Activated CD8-positive, alpha-beta memory T cell treated with anti-CD3 and anti-CD28 coated beads for 1 hour (primary cell): ENCODE results near the gene NAT8L.

Experiments
- DNase-seq, 2 donors: peaks; one replicate each; pipeline ENCODE4 v3.0.0-alpha.2; 2020; ENCODE audit warnings: low read depth in 1 of 2; ENCODE audit errors: extremely low read depth in 1 of 2

NAT8L gene

GRCh38 chr4:2089222-2089621 is 30.1 kb downstream of the NAT8L start:
- no peak for DNase-seq

GRCh38 chr4:2090642-2091041 is 31.5 kb downstream of the NAT8L start:
- DNase-seq: no peak

- DNase-seq: no peak
Measured at GRCh38 chr4:2091990-2092668, 33.0 kb downstream of the NAT8L start.

- DNase-seq: no peak
Measured at GRCh38 chr4:2092669-2093053, 33.5 kb downstream of the NAT8L start.

- DNase-seq: no peak
Measured at GRCh38 chr4:2093265-2093664, 34.1 kb downstream of the NAT8L start.

DNA sequence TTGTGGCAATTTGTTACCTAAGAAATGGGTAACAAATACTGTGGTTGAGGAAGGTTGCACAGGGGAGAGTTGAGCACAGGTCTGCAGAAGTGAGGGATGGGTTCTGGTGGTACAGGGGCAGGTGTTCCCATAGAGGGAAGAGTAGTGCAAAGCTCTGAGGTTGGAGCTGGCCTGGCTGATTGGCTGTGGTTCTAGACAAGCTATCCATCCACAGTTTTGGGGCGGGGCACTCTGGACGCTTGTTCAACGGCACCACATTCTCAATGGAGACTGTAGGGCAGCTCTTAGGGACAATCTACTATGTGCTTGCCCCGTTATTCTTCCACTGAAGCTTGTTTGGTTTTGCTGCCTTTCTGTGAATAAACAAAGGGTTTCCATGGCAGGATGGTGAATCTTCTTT is 35.4 kb downstream of the NAT8L start:
- no peak for DNase-seq

DNA sequence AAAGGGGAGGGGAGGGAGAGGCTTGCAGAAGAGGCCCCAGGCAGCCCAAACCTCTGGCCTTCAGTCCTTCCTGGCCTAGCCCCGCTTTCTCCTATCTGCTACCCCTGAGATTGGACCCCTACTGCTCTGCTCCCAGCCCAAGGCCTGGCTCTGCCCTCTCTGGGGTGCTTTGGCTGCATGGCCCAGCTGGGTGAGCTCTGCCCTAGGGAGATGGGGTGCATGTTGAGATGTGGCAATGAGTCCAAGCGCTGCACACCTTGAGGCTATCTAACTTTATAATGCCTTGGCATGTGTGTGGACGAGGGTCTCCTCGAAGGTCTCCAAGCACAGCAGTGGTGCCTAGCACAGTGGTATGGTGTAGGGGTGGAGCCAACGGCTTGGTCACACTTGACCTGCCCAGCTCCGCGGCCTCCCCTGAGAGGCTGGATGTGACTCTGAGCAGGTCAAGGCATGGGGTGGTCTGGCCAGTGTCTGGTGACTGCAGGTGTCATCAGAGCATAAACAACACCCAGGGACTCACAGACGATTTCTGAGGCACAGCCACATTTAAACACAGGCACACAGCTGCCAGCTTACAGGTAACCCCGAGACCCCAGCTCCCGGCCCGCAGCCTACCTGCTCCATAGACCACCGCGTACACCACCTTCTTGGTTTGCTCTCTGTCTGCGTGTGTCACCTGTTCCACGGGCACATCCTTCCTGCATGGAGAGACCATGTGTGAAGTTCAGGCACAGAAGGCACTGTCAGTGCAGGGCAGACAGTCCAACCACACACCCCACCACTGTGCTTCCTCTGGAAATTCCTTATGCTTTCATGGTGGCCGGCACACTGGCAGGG is 36.3 kb downstream of the NAT8L start:
- no peak for DNase-seq

DNA sequence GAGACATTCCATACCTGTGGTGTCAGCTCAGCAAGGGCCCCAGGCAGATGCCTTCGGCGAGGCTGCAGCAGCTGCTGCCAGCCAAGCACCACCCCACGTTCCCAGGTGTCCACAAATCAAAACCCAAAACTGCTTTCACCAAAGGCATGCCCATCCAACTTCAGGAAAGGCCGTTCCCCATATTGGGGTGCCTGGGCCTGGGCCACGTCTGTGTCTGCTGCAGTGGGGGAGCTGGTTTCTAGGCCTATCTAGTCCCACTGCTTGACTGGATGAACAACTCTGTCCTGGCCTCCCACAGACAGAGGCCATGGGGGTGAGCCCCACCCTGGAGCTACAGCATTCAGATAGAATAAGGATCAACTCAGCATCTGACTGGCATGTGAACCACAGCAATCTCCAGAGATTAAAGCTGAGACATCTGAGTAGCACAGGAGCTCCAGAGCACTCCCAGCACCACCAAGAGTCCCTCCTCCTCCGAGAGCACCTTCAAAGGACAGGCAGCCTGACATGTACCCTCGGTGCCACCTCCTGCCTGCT is 37.0 kb downstream of the NAT8L start:
- no peak for DNase-seq

DNA sequence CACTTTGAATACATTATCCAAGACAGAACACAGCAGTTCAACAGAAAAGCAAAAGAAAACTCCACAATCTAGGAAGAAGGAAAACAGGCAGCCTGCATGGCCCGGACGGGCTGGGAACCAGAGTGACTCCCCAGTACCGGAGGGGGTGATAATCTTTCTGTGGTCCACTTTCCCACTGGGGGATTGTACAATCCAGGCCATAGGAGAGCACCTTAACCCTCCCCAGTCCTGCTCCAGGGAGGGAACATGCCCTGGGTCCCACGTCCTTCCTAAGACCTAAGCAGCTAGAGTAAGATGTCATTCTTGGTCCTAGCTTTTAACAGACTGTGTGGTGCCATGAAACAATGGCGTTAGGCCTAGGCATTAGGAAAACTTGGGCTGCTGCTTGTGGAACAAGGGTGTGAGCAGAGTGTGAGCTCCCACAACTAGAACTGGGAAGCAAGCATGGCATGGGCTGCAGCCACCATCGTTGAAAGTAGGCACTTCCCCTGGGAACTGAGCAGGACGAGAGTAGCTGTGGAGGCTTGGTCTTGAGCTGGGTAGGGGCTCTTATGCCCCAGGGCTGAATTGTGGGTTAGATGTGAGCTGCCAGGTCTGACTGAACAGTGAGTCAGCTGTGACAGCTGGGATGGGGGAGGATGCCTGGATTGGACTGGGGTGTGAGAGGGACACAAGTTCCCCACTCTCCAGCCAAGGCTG is 42.4 kb downstream of the NAT8L start:
- no peak for DNase-seq

- no peak for DNase-seq
Measured at GRCh38 chr4:2102045-2102883, 43.1 kb downstream of the NAT8L start.

DNA sequence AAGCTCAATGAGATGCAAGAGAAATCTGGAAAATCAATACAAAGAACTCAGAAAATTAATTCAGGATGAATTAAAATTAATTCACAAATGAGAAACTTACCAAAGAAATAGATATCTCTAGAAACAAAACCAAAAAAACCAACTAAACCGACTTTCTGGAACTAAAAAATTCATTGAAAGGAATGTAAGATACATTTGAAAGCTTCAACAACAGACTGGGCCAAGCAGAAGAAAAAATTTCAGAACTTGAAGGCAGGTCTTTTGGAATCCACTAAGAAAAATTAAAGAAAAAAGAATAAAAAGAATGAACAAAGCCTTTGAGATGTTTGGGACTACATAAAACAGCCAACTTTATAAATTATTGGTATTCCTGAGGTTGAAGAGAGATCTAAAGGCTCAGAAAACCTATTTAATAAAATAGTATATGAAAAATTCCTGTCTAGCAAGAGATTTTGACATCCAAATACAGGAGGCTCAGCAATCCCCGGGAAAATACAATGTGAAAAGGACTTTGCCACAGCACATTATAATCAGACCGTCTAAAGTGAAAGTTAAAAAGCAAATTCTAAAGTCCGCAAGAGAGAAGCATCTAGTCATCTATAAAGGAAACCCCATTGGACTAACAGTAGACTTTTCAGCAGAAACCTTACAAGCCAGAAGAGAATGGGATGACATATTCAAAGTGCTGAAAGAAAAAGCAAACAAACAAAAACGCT is 44.2 kb downstream of the NAT8L start:
- DNase-seq: no peak

GRCh38 chr4:2103843-2104547 is 44.9 kb downstream of the NAT8L start:
- no peak for DNase-seq

DNA sequence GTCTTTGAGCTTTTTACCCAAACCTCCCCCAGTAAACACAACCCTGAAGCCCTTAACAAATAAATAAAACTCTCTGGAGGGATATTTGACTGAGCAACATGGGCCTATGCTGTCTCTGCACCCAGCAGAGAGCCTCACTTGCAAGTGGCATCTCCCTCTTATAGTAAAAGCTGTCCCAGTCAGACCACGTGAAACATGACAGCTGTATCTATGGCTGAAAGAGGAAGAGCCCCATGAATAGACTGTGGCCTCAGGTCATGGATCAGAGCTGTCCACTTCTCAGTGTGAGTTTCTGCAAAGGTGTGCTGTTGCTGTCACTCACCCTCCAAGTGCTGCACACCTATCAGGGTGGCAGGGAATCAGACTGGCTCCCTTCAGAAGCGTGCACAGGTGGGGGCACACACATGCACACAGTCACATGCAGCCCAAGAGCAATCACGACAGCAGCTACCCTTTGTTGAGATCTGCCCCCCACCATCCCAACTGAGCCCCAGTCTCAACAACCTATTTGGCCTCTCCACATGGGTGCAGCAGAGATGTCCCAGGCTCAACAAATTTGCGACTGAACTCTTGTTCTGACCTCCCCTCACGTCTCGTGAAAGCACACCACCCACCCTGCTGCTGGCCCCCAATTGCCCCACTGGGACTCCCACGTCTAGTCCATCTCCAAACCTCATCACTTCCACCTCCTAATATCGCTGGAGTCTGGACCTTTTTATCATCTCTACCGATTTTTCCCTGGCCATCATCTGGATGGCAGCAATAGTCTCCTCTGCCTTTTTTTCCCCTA is 45.6 kb downstream of the NAT8L start:
- no peak for DNase-seq

- no peak for DNase-seq
Measured at GRCh38 chr4:2105559-2105958, 46.4 kb downstream of the NAT8L start.

- DNase-seq: no peak
Measured at GRCh38 chr4:2116687-2117400, 57.7 kb downstream of the NAT8L start.
